Raji (cell line): Measurements from ENCODE around the gene CEP55.

Experiments used
- POLR2A ChIP-seq: IDR thresholded peaks from 2 replicates; pipeline ENCODE4 v1.6.1; 2011; ENCODE audit warnings: low read depth, low read length, control low read depth; ENCODE audit not compliant: insufficient read depth

The CEP55 gene

GRCh38 chr10:93496322-93497041, at the start of gene CEP55:
Gene CEP55 (plus strand): TSS chr10:93496612. CDS start chr10:93500052, 3,440 bp downstream.
- peak; percentile 88 for TF ChIP-seq POLR2A

- no peak for TF ChIP-seq POLR2A
Observed at GRCh38 chr10:93447019-93447418, 49.4 kb upstream of the CEP55 start.

- TF ChIP-seq POLR2A = no peak
Observed at GRCh38 chr10:93447970-93448369, 48.4 kb upstream of the CEP55 start.

GRCh38 chr10:93451244-93451947, 45.0 kb upstream of the CEP55 start:
- no peak for TF ChIP-seq POLR2A

GRCh38 chr10:93452143-93452542, 44.3 kb upstream of the CEP55 start:
- no peak for TF ChIP-seq POLR2A

GRCh38 chr10:93454146-93454545, 42.3 kb upstream of the CEP55 start:
- TF ChIP-seq POLR2A = no peak

GRCh38 chr10:93454736-93455135, 41.7 kb upstream of the CEP55 start:
- TF ChIP-seq POLR2A = no peak

- TF ChIP-seq POLR2A = no peak
Observed at GRCh38 chr10:93456480-93456879, 39.9 kb upstream of the CEP55 start.

GRCh38 chr10:93457511-93457910, 38.9 kb upstream of the CEP55 start:
- TF ChIP-seq POLR2A = no peak

GRCh38 chr10:93458821-93459257, 37.6 kb upstream of the CEP55 start:
- no peak for TF ChIP-seq POLR2A

- no peak for TF ChIP-seq POLR2A
Observed at GRCh38 chr10:93459466-93459865, 36.9 kb upstream of the CEP55 start.

- TF ChIP-seq POLR2A = no peak
Observed at GRCh38 chr10:93461109-93461806, 35.2 kb upstream of the CEP55 start.

- TF ChIP-seq POLR2A = no peak
Observed at GRCh38 chr10:93461807-93462178, 34.6 kb upstream of the CEP55 start.

GRCh38 chr10:93462371-93462770, 34.0 kb upstream of the CEP55 start:
- TF ChIP-seq POLR2A = no peak

- no peak for TF ChIP-seq POLR2A
Observed at GRCh38 chr10:93462881-93463280, 33.5 kb upstream of the CEP55 start.

GRCh38 chr10:93463723-93464476, 32.5 kb upstream of the CEP55 start:
- no peak for TF ChIP-seq POLR2A
